ENCODE data around the gene USP6NL.

USP6NL gene

DNA sequence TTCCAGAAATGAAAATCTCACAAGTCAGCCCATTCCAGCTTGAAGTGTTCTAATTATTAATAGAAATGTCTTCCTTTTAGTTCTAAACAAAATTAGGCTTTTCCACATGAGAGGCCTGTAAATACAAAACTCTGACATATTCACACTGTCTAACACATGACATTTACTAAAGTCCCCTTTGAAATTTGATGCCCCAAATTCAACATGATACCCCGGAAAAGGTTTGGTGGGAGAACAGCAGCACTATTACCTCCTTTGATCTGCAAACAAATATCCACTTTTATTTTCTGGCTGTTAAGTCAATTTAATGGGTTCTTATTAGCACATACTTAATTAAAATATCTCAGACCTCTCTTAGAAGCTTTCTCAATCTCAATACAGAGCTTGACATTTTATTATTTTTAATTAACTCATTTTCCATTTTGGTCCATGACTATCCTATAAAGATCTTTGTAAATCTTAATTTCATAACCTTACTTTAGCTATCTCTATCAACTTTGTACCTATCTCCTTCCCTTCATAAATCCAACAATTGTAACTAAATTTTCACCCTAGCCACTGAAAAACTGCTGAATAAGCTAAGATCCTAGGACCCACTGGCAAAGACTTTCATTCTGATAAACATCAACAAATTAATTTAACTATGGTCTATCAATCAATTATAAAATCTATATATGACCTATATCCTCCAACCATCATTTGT lies 63.2 kb downstream of the USP6NL start:
- no peak for DNase-seq

DNA sequence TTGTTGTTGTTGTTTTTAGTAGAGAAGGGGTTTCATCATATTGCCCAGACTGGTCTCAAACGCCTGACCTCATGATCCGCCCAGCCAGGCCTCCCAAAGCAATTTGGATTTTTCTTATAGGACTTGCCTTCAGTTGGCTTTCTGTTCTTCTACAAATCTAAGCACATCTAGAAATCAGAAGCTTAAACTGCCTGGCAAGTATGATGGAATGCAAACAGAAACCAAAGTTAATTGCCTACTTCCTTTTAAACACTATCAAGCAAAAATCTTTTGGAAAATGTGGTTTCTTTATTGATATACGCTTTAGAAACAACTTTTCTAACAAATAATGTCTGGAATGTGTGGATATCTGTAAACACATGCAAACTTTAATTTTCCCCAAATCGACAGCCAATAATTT lies 64.9 kb downstream of the USP6NL start:
- no peak for DNase-seq

DNA sequence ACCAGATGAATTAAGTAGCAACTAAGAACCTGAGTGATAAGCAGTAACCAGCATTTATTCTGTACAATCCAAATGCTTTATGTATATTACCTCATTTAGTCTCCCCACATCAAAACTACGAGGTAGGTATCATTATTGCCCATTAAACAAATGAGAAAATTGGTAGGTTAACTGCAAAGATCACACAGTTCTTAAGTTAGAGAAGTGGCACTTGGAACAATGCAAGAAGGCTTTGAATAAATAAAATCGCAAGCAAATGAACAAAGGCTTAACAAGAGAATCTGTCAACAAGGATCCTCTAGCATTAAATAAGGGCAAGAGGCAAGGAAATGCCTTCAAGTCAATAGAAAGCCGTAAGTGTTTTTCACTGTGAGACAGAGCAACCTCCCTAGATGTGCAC lies 70.2 kb downstream of the USP6NL start:
- no peak for DNase-seq

DNA sequence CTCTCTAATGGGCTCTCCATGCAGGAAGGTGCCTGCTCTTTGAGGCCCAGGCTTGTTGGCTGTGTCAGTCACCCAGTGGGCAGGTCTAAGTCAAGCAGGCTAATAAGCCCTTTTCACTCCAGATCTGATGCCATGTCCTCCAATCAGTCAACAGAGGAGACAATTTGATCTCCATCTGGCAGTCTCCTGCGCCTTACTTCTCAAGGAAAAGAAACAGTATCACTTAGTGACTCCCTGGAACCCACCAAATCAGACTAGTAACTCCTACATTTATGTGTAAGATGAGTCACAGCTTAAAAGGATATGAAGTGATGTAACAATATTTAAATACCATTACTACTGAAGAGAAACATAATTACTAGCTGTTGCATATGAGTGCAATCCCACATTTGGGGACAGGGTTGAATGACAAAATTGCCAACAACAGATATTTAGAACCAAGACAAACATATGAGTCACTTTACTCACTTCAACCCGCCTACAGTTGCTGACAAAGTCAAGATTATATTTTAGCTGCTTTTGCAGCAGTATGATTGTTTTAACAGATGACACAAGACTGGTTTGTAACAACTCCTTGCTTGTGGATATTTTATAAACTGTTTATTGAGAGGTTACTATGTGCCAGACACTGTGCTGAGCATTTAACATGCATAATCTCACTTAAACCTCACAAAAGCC lies 72.1 kb downstream of the USP6NL start:
- DNase-seq: no peak

DNA sequence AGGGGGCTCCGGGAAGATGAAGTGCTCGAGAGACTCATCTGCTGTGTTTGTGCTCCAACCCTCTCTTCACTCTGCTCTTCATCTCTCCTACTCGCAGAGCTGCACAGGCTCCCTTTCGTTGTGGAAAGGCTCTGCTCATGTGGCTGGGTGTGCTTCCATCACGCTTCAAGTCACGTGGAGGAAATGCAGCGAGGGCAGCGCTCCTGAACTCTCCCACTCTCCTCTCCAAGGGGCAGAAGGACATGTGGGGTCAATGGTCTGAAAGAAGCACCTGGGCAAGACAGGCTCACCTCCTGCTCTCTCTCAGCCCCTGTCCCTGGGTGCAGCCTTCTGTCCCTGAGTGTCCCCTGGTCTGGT lies 72.6 kb downstream of the USP6NL start:
- DNase-seq: no peak

DNA sequence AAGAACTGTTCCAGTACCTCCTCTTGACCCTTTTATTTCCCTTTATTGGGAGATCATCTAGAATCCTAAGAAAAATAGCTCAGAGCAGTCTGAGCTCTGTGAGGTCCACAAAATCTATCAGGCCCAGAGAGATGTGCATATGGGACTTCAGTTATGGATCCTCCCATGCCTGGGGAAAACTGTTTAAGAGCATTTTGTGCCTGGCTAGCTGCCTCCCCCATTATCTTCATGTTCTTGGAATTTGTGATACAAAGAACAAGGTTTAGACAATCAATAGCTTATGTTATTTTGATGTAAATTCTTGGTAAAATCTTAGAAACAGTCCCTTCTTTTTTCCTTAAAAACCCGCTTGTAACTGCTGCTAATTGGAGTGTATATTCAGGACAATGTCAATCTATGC lies 75.2 kb downstream of the USP6NL start:
- no peak for DNase-seq

DNA sequence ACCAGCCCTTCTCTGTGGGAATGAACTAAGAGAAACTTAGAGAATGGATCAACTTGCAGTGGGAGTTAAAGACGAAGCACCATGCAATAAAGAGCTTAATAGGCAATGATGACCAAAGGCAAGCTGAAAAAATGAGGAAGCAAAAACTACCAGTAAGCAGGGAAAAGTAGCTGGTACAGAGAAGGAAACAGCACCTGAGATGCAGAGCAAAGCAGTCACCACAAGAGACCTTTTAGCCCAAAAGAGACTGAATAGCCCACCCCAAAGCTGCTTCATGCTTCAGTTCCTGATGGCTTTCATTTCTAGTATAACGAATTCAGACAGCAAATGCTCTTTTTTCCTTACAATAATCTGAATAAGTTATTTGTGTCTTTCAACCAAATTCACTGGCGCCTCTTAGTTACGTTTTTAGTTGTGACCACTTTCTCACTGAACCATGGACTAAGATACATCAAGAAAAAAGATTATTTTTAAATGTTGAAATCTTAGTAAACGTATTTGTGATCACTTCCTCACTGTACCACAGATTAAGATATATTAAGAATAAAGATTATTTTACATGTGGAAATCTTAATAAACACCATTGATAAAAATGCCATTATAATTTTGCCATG lies 76.0 kb downstream of the USP6NL start:
- no peak for DNase-seq

DNA sequence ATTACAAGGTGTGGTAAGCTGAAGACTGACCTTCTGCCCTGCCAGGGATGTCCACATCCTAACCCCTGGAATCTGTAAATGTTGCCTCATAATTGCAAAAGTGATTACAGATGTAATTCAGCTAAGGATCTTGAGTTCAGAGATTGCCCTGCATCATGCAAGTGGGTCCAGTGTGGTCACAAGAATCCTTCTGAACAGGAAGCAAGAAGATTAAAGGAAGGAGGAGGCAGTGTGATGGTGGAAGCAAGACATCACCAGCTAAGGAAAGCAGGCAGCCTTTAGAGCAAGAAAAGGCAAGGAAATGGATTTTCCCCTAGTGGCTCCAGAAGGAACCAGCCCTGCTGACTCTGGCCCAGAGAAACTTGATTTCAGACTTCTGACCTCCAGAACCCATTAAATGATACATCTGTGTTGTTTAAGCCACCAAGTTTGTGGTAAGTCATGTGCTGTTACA lies 78.1 kb downstream of the USP6NL start:
- no peak for DNase-seq

DNA sequence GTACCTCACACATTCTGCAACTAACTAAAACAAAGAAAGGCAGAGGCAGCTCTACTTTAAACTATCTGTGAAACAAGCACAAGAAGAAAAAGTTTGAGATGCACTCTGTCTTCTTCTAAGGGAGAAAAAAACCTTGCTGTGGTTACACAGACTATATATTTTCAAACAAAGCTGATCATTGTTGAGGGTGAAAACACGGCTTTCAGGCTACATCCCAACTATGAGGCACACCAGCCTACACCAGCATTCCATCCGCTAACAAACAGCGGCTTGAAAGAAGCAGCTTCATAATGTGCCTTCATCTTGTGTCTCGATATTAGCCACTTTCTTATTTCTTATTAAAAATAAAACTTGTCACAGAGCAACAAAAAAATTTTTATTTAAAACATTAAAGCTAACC lies 79.1 kb downstream of the USP6NL start:
- DNase-seq: no peak

DNA sequence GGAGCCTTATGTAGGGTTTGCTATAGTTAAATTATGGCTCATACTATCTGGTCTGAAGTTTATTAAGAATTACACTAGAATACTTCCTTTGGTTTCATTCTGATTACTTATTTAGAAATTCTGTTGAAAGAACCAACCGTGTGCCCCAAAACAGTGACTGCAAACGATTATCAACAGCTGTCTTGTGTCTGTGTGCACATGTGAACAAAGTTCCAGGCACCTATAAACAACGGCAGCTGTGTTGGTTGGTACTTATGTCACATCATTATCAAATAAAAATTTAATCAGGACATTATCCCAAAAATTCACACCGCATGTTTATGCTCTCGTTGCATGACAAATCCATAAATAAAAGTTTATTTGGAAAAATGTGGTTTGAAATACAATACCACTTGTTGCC lies 80.6 kb downstream of the USP6NL start:
- DNase-seq: no peak

DNA sequence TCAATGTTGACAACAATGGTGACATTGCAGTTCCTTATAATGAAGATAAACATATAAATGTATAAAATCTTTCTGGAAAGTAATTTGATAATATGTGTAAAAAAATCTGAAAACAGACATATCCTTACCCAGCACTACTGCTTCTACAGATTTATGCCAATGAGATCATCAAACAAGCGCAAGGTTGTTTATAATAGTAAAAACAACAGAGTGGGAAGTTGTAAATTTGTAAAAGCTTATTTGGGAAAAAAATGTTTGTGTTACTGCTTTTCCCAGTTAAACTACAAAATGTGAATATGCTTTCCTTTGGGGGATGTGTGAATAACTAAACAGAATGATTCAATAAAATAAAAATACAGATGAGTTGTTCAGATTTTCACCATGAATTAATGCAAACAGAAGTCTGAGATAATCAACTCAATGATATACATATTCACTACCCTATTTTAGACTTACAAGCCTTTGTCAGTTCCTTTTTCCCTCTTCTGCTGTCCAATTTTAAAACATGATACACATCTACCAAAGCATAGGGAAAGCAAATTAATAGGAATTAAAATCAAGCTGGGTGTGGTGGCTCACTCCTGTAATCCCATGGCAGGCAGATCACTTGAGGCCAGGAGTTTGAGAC lies 82.1 kb downstream of the USP6NL start:
- DNase-seq: no peak

DNA sequence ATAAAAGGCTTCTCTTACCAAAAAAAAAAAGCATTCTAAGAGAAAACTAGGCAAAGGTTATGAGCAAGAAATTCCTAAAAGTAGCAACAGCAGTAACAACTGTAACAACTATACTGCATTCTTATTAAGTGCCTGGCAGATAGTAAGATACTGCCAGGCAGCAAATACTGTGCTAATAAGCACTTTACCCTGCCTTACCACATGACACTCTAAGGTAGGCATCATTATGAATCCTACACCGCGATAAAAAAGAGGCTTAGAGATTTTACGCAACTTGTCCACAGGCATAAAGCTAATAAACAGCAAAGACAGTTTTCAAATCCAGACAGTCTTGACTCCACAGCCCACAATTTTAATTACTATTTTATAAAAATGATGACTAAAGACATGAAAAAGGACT lies 83.2 kb downstream of the USP6NL start:
- no peak for DNase-seq

DNA sequence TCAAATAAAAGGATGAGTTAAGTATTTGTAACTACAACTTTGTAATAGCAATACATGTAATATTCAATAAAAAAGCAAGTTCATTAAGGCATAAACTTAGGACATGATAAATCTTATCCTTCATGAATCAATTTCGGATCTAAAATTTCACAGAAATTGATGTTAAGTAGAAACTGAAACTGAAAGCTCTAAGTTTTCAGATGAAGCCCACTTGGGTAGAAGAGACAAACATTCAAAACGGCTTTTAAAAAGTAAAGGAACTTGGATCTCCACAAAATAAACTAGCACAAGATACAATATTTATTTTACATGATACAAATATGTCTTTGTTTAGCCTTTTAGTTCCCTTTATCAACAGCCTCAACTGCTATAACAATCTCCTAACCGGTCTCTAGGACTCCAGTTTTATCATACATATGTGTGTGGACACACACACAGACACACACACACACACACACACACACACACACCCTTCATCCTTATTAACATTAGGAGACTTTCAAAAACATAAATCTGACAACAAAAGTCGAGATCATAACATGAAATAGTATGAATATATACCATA lies 83.7 kb downstream of the USP6NL start:
- DNase-seq: no peak

DNA sequence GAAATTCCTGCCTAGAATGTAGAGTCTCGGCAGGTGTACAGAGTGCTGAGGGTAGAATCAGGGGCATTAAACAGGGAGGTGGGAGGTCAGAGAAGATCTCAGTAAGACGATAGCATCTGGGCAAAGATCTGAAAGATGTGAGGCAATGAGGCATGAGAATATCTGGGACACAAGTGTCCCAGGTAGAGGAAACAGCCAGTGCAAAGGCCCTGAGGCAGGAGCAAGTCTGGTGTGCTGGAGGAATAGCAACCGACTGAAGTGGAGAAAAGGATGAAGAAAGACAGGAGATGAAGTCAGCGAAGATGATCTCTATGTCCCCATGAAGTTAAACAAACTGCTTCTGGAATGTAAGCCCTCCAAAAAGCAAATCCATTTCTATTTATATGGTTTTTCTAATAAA lies 84.4 kb downstream of the USP6NL start:
- DNase-seq: no peak

DNA sequence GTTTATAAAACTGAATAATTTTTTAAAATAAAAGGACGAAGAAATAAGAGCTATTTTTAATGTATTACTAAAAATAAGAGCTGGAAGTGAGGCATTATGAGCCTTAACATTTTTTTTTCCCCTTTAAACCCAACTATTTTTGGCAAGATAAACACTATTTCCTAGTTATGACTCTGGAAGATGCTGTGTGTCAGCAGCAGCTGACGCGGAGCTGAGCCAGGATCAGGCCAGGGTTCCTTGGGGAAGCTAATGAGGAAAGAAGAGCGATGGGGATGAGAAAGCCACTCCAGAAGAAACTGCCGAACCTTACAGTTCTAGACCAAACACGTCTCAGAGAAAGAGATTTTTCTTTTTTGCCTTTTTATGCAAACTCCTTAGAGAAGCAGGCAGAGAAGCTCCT lies 85.9 kb downstream of the USP6NL start:
- DNase-seq: no peak

DNA sequence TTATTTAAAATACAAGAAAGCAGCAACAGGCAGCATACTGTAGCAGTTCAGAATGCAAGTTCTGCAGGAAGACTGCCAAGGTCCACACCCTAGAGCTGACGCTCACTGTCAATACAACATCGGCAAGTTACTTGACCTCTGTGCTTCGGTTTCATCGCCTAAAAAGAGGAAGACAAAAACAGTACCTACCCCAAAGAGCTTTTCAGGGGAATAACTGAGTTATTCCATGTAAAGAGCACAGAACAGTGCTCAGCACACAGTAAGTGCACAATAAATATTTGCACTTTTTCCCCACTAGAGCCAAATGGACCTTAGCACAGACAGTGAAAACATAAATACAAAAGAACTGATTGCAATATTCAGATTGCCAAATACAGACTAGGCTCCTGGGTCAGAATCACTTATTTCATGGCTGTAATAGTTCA lies 88.6 kb downstream of the USP6NL start:
- no peak for DNase-seq

DNA sequence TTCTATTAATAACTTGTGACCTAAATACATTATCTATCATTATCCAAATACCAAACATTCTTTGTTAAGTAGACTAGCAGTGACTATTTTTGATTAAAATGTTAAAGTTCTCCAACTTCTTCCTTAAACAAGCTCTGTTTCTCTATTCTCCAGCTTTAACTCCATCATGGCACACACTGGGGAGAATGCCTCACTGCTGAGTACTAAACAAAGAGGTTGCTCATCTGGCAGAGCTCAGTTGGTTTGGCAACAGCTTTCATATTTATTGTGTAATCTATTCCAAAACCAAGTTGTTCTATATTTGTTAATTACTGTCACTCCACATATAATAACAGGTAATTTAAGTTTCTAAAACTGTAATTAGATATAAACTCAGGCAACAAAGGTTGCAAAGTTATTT lies 89.6 kb downstream of the USP6NL start:
- no peak for DNase-seq

DNA sequence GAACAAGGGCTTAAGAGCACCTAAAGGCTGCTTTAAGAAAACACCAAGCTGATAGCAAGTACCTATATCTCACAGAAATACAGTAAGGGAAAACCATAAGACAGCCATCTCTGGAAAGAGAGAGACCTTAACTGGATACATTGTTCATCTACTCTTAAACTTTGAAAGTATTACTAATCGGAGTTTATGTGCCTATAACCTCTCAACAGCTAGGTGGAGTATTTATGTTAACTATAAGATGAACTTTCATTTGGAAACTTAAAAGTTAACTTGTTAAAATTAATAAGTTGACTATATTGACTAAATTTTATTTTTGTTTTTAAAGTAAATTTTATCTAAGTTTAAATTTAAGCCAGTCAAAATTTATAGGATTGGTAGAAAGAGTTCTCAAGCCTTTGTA lies 90.6 kb downstream of the USP6NL start:
- no peak for DNase-seq

DNA sequence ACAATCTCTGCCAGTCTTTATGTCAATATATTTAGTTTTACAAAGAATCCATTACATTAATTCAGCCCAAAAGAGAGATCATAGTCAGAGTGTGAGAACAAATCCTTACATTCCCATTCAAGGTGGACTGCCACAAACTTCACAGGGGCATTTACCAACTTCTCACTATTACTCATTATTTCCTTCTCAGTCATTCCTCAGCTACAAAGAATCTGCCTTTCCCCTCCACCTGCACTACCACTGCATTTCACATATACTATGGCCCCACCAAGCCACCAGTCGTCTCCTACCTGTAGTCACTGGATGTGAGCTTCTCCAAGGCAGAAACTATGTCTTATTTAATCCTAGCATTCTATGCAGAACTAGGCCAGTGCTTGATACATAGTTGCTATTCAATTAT lies 94.3 kb downstream of the USP6NL start:
- no peak for DNase-seq

DNA sequence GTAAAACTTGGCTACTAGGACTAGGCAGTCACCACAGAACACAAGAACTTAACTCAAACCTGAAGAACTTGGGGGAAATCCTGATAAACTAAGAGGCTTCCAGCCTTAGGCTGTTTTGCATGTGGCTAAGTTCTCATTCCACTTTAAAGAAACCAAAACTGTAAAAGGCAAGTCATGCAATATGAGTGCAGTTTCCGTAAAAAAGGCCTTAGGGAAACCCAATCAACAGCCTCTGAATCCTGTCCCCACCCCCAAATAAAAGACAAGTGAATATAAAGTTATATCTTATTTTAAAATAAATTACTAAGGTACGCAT lies 95.1 kb downstream of the USP6NL start:
- no peak for DNase-seq

DNA sequence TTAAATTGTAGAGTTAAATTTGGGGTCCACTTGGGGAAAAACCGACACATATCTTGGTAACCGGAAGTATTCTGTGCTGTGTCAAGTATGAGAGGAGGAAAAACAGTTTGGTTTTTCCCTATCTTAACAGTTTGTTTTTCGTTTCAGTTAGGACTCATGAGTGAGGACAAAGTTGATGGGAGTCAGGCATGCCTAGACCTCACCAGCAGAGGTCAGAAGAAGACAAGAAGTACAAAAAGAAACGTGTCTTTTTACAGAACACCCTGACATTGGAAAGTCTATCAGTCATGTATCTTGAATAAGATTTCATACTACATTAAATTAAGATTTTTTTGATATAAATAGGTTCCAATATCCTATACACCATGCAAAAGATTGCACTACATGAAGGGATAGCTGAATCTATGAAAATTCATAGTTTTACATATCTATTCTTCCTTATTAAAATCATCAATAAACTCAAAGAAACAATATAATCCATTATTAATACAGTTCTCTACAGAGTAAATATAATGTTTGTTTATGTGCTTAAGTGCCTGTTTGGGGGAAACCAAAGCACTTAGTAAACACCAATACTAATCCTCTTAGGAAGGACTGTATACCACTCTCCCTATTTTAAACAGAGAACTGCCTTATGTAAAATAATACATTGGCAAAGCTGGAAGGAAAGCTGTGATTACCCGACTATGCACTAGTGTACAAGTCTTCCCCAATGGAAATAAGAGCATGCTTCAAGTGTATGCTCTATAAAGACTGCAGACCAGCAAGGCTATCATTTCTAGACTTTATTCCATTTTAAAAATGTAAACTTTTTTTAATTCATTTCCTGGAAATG lies 95.6 kb downstream of the USP6NL start:
- DNase-seq: peak; percentile 23 to 26

DNA sequence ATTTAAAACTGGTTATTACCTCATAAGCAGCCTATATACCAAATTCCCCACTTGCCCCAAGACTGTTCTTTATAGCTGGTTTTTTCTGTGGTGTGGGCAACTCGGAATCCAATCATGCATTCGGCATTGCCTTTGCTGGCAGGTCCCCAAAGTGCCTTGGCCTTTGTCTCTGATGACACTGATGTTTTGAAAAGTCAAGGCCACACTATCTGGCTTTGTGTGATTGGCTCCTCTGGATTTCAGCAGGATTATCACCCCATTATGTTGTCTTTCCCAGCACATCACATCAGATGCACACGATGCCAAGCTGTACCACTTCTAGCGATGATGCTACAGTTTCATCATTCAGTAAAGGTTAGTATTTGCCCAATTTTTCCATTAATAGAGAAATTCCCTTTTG lies 97.7 kb downstream of the USP6NL start:
- DNase-seq: no peak

DNA sequence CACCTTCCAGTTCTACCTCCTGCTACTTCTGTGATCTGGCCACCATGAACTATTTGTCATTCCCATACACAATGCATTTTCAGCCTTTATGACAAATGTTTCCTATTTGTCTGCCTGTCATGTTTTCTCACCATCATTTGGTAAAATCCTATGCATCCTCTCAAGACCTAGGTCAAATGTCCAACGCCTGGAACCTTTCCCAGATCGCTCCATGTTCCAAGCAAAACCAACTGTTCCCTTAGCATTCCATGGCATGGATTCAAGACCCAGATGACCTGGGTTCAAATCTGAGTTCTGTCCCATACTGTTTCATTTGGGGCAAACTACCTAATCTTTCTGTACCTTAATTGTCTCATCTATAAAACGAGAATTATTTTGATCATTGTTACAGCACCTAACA lies 98.9 kb downstream of the USP6NL start:
- no peak for DNase-seq

All from NCI-H2081 (cell line).